ENCODE measurements around the gene ADGRG3. TPM values are rescaled to one million over a fixed set of nuclear protein-coding genes. Genes with fewer than 3 reads are reported as not detected.

Gene ADGRG3
- total and polyA plus RNA-seq, 9 of the 15 experiments (the other 6 are each of a cell fraction or from before 2014, with no cell fraction given): 0.09 to 0.52 (median 0.14) TPM; not detected in 3

GRCh38 chr16:57735755-57736418 lies 67.8 kb downstream of the ADGRG3 start, which contains the start of gene KATNB1 (continued):
- TF ChIP-seq RBM15 (IDR thresholded peaks at IDR 0.05; ENCODE audit: insufficient read depth, low read length) (no peak), ARID4B (CRISPR knock-in tag; IDR thresholded peaks at IDR 0.05) (0 out of 2 replicates have a peak, but pooled peaks have one; percentile 54), ATF6 (CRISPR knock-in tag; IDR thresholded peaks at IDR 0.05) (peak; percentile 37; the same call in 1 of the 2 replicates), VEZF1 (CRISPR knock-in tag; IDR thresholded peaks at IDR 0.05) (peak; percentile 57), ZBTB17 (CRISPR knock-in tag; IDR thresholded peaks at IDR 0.05) (no peak), NCOA6 (IDR thresholded peaks at IDR 0.05) (no peak), HNRNPLL (IDR thresholded peaks at IDR 0.05; ENCODE audit: low read depth, low read length, poor library complexity, severe bottlenecking) (no peak), GATA2 (CRISPR knock-in tag; IDR thresholded peaks at IDR 0.05) (0 out of 2 replicates have a peak, but pooled peaks have one; percentile 13), ERF (CRISPR knock-in tag; IDR thresholded peaks at IDR 0.05) (no peak), ZNF695 (CRISPR knock-in tag; IDR thresholded peaks at IDR 0.05) (no peak), ZNF407 (IDR thresholded peaks at IDR 0.05; ENCODE audit: low read depth) (no peak)
